Lung (tissue), 12 donors: ENCODE measurements around the gene HDAC4. TPM values are rescaled to one million over a fixed set of nuclear protein-coding genes. Genes with fewer than 3 reads are reported as not detected.

Source experiments
- ATAC-seq: fragments of 200-7000 bp; cut with Tn5 transposase; one replicate; pipeline ENCODE4 v1.9.1; 2020; ENCODE audit warnings: moderate number of reproducible peaks; ENCODE audit not compliant: insufficient read depth, low FRiP score
- DNase-seq, 3 donors: peaks; one replicate each; pipeline ENCODE4 v3.0.0-alpha.2; 2013 to 2017
- H3K27ac ChIP-seq, 2 donors: one replicate each; pipeline ENCODE4 v1.5.1; 2013; ENCODE audit warnings: mild to moderate bottlenecking in 2 of 2, moderate library complexity in 2 of 2, control low read depth in 1 of 2, inconsistent platforms in 1 of 2, low read depth in 1 of 2, low read length in 1 of 2
- H3K27me3 ChIP-seq, 3 donors: one replicate each; pipeline ENCODE4 v1.5.1; 2013; ENCODE audit warnings: low read length in 2 of 3; ENCODE audit not compliant: control insufficient read depth in 3 of 3, insufficient read depth in 3 of 3
- H3K36me3 ChIP-seq, 4 donors: one replicate each; pipeline ENCODE4 v1.5.1; 2013; ENCODE audit warnings: low read length in 4 of 4, mild to moderate bottlenecking in 1 of 4, moderate library complexity in 1 of 4; ENCODE audit not compliant: control insufficient read depth in 4 of 4, insufficient read depth in 4 of 4
- H3K4me1 ChIP-seq, 5 donors: one replicate each; pipeline ENCODE4 v1.5.1; 2013; ENCODE audit warnings: low read length in 5 of 5, mild to moderate bottlenecking in 2 of 5, moderate library complexity in 1 of 5; ENCODE audit not compliant: control insufficient read depth in 5 of 5, insufficient read depth in 5 of 5
- H3K4me3 ChIP-seq: one replicate; pipeline ENCODE4 v1.5.1; 2013; ENCODE audit warnings: mild to moderate bottlenecking, control low read depth, moderate library complexity
- H3K9ac ChIP-seq, 2 donors: one replicate each; pipeline ENCODE4 v1.5.1; 2013; ENCODE audit warnings: low read length in 2 of 2, control low read depth in 1 of 2; ENCODE audit not compliant: insufficient read depth in 1 of 2
- H3K9me3 ChIP-seq, 4 donors: one replicate each; pipeline ENCODE4 v1.5.1; 2013; ENCODE audit warnings: low read length in 3 of 4, mild to moderate bottlenecking in 1 of 4, moderate library complexity in 1 of 4; ENCODE audit not compliant: control insufficient read depth in 4 of 4, insufficient read depth in 3 of 4
- CTCF ChIP-seq: IDR thresholded peaks from 2 replicates; pipeline ENCODE4 v1.5.1; 2012; ENCODE audit warnings: mild to moderate bottlenecking; ENCODE audit errors: control extremely low read depth, extremely low read depth
- WGBS, 2 donors: extraction: QIAGEN DNeasy Blood & Tissue Kit; methylation state at CpG; one replicate each; pipeline ENCODE4 v1.1.7; 2013; 5-methylcytosine and 5-hydroxymethylcytosine counted together
- polyA plus RNA-seq, 2 donors: library from polyadenylated mRNA; stranded (reverse); fragments of 200-250 nt; gene quantifications; one replicate each; pipeline ENCODE4 v1.2.1, GENCODE V29; 2013
- total RNA-seq, 2 donors: library from RNA; depleted of rRNA in 1 of 2; stranded (reverse); fragments of >200 nt in 1 of 2; gene quantifications; one replicate each; pipeline ENCODE4 v1.2.1, GENCODE V29; 2014 to 2021
- donor health status: control.
- donor health status: control.
- donor health status: Bipolar disorder and iron deficiency.
- donor health status: healthy.
- donor health status: DM: yes; HTN: yes; CAD: no.

Gene HDAC4
- total and polyA plus RNA-seq, 4 donors, result 6.9 to 47.7 (median 20.7) TPM

GRCh38 chr2:239263231-239263630 lies 137.6 kb downstream of the HDAC4 start:
- Histone ChIP-seq H3K27me3 (no peaks in the 10 kb centered on the region), H3K9ac (no peak overlapping the region), H3K36me3 (no peaks in the 10 kb centered on the region), H3K4me1 (peaks cover 33 to 53% (median 43%) of the 10 kb centered on the region in 5 donors), H3K27ac (no peak overlapping the region), H3K4me3 (no peak overlapping the region), H3K9me3 (no peaks in the 10 kb centered on the region)
- WGBS, 2 donors, result 90 to 94% methylated on average over 14 of the region's 14 CpGs
- DNase-seq (no peak), ATAC-seq (no peak)
- no peak for TF ChIP-seq CTCF

GRCh38 chr2:239262484-239263230 lies 138.2 kb downstream of the HDAC4 start:
- no peak for TF ChIP-seq CTCF
- ATAC-seq (no peak), DNase-seq (peak in 1 of 3 donors; percentile 7)
- Histone ChIP-seq H3K9ac (no peak overlapping the region), H3K27ac (no peak overlapping the region), H3K4me1 (peaks cover 30 to 50% (median 37%) of the 10 kb centered on the region in 5 donors), H3K4me3 (no peak overlapping the region), H3K36me3 (no peaks in the 10 kb centered on the region), H3K9me3 (peaks cover 0 to under 1% (median 0%) of the 10 kb centered on the region in 4 donors), H3K27me3 (no peaks in the 10 kb centered on the region)
- WGBS, 2 donors, result 95 to 96% methylated on average over 23 of the region's 23 CpGs

- no peak overlapping the region for H3K27ac ChIP-seq
- H3K27me3 ChIP-seq, result no peaks in the 10 kb centered on the region
- ATAC-seq (no peak), DNase-seq (no peak)
- WGBS, 2 donors, result 94 to 96% methylated on average over 22 of the region's 22 CpGs
- TF ChIP-seq CTCF, result no peak
- no peaks in the 10 kb centered on the region for H3K36me3 ChIP-seq
- peaks cover 24 to 43% (median 32%) of the 10 kb centered on the region in 5 donors for H3K4me1 ChIP-seq
- H3K4me3 ChIP-seq, result no peak overlapping the region
- H3K9ac ChIP-seq, result no peak overlapping the region
- H3K9me3 ChIP-seq, result peaks cover 0 to 5% (median 0%) of the 10 kb centered on the region in 4 donors
These were observed 138.9 kb downstream of the HDAC4 start for GRCh38 chr2:239261796-239262483.
